DND-41 (cell line): Measurements from ENCODE around the gene CYP27B1.

ENCODE experiments used
- ATAC-seq: fragments of 200-7000 bp; cut with Tn5 transposase; 3 replicates; pipeline ENCODE4 v1.9.1; 2021; ENCODE audit warnings: low read depth; ENCODE audit not compliant: insufficient read depth
- DNase-seq: peaks from one replicate; pipeline ENCODE4 v3.0.0-alpha.2; 2020
- H2AFZ ChIP-seq: 2 replicates; pipeline ENCODE4 v1.6.0; 2012; ENCODE audit warnings: low read depth, low read length
- H3K27ac ChIP-seq: 2 replicates; pipeline ENCODE4 v1.5.1; 2012; ENCODE audit warnings: low read length, inconsistent platforms
- H3K27me3 ChIP-seq: fragments of 200-600 bp; sonication (generic); 2 replicates; pipeline ENCODE4 v1.6.0; 2012; ENCODE audit warnings: low read length, mild to moderate bottlenecking, inconsistent platforms; ENCODE audit not compliant: insufficient read depth, poor library complexity
- H3K36me3 ChIP-seq: 2 replicates; pipeline ENCODE4 v1.5.1; 2012; ENCODE audit warnings: low read length, inconsistent platforms; ENCODE audit not compliant: insufficient read depth
- H3K4me1 ChIP-seq: 2 replicates; pipeline ENCODE4 v1.5.1; 2012; ENCODE audit warnings: mild to moderate bottlenecking, low read length; ENCODE audit not compliant: insufficient read depth
- H3K4me2 ChIP-seq: 2 replicates; pipeline ENCODE4 v1.6.0; 2012; ENCODE audit warnings: mild to moderate bottlenecking, moderate library complexity, low read length, inconsistent platforms; ENCODE audit not compliant: insufficient read depth
- H3K4me3 ChIP-seq, 2 experiments: fragments of 200-600 bp in 1 of 2; shearing (Covaris generic) in 1 of 2; 2 replicates each; pipeline ENCODE4 v1.5.1; 2012 to 2016; ENCODE audit warnings: inconsistent platforms in 2 of 2, low read length in 2 of 2, mild to moderate bottlenecking in 2 of 2, low read depth in 1 of 2, moderate library complexity in 1 of 2
- H3K79me2 ChIP-seq: 2 replicates; pipeline ENCODE4 v1.6.0; 2012; ENCODE audit warnings: low read length, inconsistent platforms; ENCODE audit not compliant: insufficient read depth
- H3K9ac ChIP-seq: 2 replicates; pipeline ENCODE4 v1.6.0; 2012; ENCODE audit warnings: low read depth, mild to moderate bottlenecking, inconsistent platforms, low read length, moderate library complexity
- H3K9me3 ChIP-seq: 2 replicates; pipeline ENCODE4 v1.5.1; 2012; ENCODE audit warnings: low read length, moderate library complexity, mild to moderate bottlenecking, inconsistent platforms; ENCODE audit not compliant: insufficient read depth, severe bottlenecking
- H4K20me1 ChIP-seq: 2 replicates; pipeline ENCODE4 v1.6.0; 2012; ENCODE audit warnings: low read length; ENCODE audit not compliant: insufficient read depth
- EZH2 ChIP-seq: IDR thresholded peaks from 3 replicates; pipeline ENCODE4 v1.6.1; 2012; ENCODE audit warnings: borderline replicate concordance, low read depth, mild to moderate bottlenecking, moderate library complexity, low read length, inconsistent platforms; ENCODE audit not compliant: severe bottlenecking
- TF ChIP-seq, protein P1 (sequence below): IDR thresholded peaks from 2 replicates; pipeline ENCODE4 v1.5.1; 2012; ENCODE audit warnings: borderline replicate concordance, low read length, moderate library complexity, mild to moderate bottlenecking; ENCODE audit not compliant: poor library complexity, severe bottlenecking; ENCODE audit errors: extremely low read depth

The CYP27B1 gene

DNA sequence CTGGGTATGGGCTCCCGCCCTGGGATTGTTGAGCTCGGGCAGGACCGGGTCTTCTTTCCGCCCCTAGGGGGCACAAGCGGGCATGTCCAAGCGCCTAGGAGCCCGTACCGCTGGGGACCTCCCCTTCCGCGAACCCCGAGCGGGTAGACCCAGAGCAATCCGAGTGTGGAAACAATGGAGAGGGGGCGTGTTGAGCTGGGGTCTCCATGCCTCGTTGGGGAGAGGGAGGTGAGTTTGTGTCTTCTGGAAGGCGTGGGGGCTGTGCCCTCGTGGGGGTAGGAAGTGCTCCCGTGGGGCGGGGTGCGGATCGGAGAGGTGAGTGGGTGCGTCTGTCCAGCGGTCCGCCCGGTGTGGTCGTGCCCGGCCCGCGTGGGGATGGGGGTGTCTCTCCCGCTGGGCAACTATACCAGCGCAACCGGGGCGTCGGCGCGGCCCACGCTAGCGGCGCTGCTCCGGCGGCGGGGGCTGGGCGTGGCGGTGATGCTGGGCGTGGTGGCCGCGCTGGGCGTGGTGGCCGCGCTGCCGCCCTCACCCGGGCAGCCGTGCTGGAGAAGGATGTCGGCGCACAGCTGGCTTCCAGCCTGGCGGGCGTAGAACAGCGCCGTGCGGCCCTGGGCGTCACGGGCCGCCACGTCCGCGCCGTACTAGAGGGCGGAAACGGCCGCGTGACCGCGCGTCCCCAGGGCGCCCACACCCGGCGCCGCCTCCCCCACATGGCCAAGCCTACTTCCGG lies 40.6 kb downstream of the CYP27B1 start:
- no peak for ATAC-seq

DNA sequence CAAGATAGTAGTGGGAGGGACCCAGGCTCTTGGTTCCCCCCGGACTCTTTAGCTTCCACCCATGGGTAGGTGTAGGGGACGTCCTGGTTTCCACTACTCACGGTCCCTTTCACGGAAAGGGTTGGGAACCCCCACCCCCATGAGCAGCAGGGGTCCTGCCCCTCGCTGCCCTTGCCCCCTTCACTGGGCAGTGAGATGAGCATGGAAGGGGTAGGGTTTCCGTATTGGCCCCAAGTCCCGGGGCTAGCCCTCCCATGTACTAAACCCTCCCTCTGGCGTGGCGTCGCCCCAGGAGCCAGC lies 41.1 kb downstream of the CYP27B1 start:
- Histone ChIP-seq H4K20me1 (no peaks in the 10 kb centered on the region; the same call in 1 of the 2 replicates), H3K27ac (no peak overlapping the region), H3K4me3 (no peak overlapping the region), H3K9ac (no peak overlapping the region), H3K36me3 (peaks cover 50% of the 10 kb centered on the region), H2AFZ (no peak overlapping the region), H3K4me2 (no peak overlapping the region), H3K79me2 (no peaks in the 10 kb centered on the region), H3K27me3 (no peaks in the 10 kb centered on the region), H3K9me3 (no peaks in the 10 kb centered on the region), H3K4me1 (no peaks in the 10 kb centered on the region)
- DNase-seq = no peak
- TF ChIP-seq, protein P1, sequence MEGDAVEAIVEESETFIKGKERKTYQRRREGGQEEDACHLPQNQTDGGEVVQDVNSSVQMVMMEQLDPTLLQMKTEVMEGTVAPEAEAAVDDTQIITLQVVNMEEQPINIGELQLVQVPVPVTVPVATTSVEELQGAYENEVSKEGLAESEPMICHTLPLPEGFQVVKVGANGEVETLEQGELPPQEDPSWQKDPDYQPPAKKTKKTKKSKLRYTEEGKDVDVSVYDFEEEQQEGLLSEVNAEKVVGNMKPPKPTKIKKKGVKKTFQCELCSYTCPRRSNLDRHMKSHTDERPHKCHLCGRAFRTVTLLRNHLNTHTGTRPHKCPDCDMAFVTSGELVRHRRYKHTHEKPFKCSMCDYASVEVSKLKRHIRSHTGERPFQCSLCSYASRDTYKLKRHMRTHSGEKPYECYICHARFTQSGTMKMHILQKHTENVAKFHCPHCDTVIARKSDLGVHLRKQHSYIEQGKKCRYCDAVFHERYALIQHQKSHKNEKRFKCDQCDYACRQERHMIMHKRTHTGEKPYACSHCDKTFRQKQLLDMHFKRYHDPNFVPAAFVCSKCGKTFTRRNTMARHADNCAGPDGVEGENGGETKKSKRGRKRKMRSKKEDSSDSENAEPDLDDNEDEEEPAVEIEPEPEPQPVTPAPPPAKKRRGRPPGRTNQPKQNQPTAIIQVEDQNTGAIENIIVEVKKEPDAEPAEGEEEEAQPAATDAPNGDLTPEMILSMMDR = no peak
- no peak for TF ChIP-seq EZH2
- no peak for ATAC-seq

More for the DNA sequence above, 40.6 kb downstream of the CYP27B1 start:
- Histone ChIP-seq H3K9ac (no peak overlapping the region), H4K20me1 (no peaks in the 10 kb centered on the region; the same call in none of the 2 replicates), H3K9me3 (no peaks in the 10 kb centered on the region), H3K27ac (no peak overlapping the region), H3K79me2 (no peaks in the 10 kb centered on the region), H3K4me3 (no peak overlapping the region), H3K36me3 (peaks cover 50% of the 10 kb centered on the region), H3K4me1 (no peaks in the 10 kb centered on the region), H3K27me3 (no peaks in the 10 kb centered on the region), H2AFZ (no peak overlapping the region), H3K4me2 (no peak overlapping the region)
- TF ChIP-seq EZH2 = no peak
- TF ChIP-seq, protein P1 = peak; percentile 41
- DNase-seq = no peak

DNA sequence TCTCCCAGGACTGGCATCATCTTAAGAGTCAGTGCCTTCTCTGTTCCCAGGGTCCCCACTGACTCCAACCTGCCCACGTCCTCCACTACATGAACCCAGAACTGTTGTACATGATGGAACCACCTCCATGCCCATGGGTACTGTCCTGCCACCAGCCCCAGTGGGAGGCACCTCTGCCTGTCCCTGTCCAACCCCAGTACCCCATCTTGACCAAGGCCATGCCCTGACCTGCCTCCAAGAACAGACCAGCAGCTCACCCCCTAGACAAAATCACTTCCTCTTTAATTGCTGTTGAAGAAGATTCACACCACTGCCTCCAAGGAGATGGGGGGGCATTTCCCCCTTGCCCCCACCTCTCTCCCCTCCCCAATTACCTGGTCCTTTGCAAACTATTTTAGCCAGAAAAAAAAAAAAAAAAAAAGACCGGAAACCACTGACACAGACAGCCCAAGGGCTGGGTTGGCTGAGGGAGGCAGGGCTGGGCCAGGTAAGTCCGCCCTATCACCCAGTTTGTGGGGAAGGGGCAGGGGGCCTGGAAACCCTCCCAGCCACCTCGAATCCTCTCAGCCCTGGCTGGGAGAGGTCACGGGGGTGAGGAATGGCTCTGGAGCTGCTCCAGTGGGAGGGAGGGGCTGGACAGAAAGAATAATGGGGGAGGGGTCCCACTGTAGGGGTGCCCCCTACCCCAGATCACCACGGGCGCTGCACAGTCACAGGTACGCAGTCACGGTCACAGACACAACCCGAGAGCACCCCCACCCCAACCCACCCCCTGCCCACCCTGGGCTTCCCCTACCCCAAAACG lies 41.7 kb downstream of the CYP27B1 start:
- H3K9ac ChIP-seq = no peak overlapping the region
- peaks cover 50% of the 10 kb centered on the region for H3K36me3 ChIP-seq
- 0 out of 3 replicates have a peak, but pooled peaks have one; percentile 1 for ATAC-seq
- no peaks in the 10 kb centered on the region for H3K27me3 ChIP-seq
- TF ChIP-seq, protein P1 = no peak
- no peak overlapping the region for H2AFZ ChIP-seq
- DNase-seq = no peak
- H3K4me3 ChIP-seq = no peak overlapping the region
- no peak overlapping the region for H3K27ac ChIP-seq
- H3K4me2 ChIP-seq = no peak overlapping the region
- H3K4me1 ChIP-seq = no peaks in the 10 kb centered on the region
- no peaks in the 10 kb centered on the region for H3K79me2 ChIP-seq
- no peaks in the 10 kb centered on the region; the same call in 1 of the 2 replicates for H4K20me1 ChIP-seq
- no peaks in the 10 kb centered on the region for H3K9me3 ChIP-seq
